Endothelial cell of umbilical vein (primary cell): ENCODE results near the gene SMIM11. TPM values are rescaled to one million over a fixed set of nuclear protein-coding genes. Genes with fewer than 3 reads are reported as not detected.

Experiments used
- BruUV-seq: library from RNA; stranded (reverse); fragments of 400-500 nt; replicated peaks from 2 replicates; lab custom pipeline; 2021; lab: Mats Ljungman, UMichigan
- CTCF ChIA-PET: fragments of 300-600, 350-600 bp; sonication (Branson Sonifier 250); formaldehyde crosslinking; loops from one replicate; lab custom pipeline; 2021; ENCODE audit warnings: antibody characterized with exemption, inconsistent platforms; lab: Charles Lee
- POLR2A ChIA-PET: fragments of 300-600, 350-600 bp; sonication (Branson Sonifier 250); formaldehyde crosslinking; loops from one replicate; lab custom pipeline; 2021; ENCODE audit warnings: antibody characterized with exemption, inconsistent platforms; lab: Charles Lee
- DNase-seq: peaks from one replicate; pipeline ENCODE4 v3.0.0-alpha.2; 2011; ENCODE audit warnings: low read depth, low spot score
- FAIRE-seq: peaks from 2 replicates; lab custom pipeline; 2011; peaks lifted over from hg19 to GRCh38; lab: Jason Lieb, UNC
- H2AFZ ChIP-seq: 2 replicates; pipeline ENCODE4 v1.6.0; 2012; ENCODE audit warnings: low read depth, low read length, control low read depth, inconsistent platforms
- H3K27ac ChIP-seq: 2 replicates; pipeline ENCODE4 v1.5.1; 2011; ENCODE audit warnings: low read depth, mild to moderate bottlenecking, control low read depth, low read length, moderate library complexity; ENCODE audit not compliant: insufficient read depth
- H3K27me3 ChIP-seq, 2 experiments: 2 replicates each; pipeline versions ENCODE4 v1.6.0 to v1.6.1; 2011; ENCODE audit warnings: low read length in 2 of 2, mixed read lengths in 1 of 2; ENCODE audit not compliant: control insufficient read depth in 2 of 2, insufficient read depth in 2 of 2
- H3K36me3 ChIP-seq, 2 experiments: 2 replicates in 1 of 2; 3 replicates in 1 of 2; pipeline ENCODE4 v1.5.1; 2011; ENCODE audit warnings: low read length in 2 of 2, mild to moderate bottlenecking in 1 of 2, moderate library complexity in 1 of 2; ENCODE audit not compliant: control insufficient read depth in 2 of 2, insufficient read depth in 2 of 2; ENCODE audit errors: extremely low read depth in 1 of 2
- H3K4me1 ChIP-seq: 3 replicates; pipeline ENCODE4 v1.5.1; 2011; ENCODE audit warnings: mild to moderate bottlenecking, low read length; ENCODE audit not compliant: control insufficient read depth, insufficient read depth; ENCODE audit errors: extremely low read depth
- H3K4me2 ChIP-seq: 2 replicates; pipeline ENCODE4 v1.6.1; 2011; ENCODE audit warnings: low read length, control low read depth, mixed read lengths; ENCODE audit not compliant: insufficient read depth
- H3K4me3 ChIP-seq, 3 experiments: fragments of 200-600 bp in 1 of 3; sonication (generic), shearing (Covaris generic) in 1 of 3; replicated peaks in 1 of 3; 2 replicates each; pipeline ENCODE4 v1.5.1; 2011 to 2016; ENCODE audit warnings: control low read depth in 3 of 3, low read length in 3 of 3, mild to moderate bottlenecking in 2 of 3, inconsistent platforms in 1 of 3, low read depth in 1 of 3, moderate library complexity in 1 of 3; ENCODE audit not compliant: insufficient read depth in 1 of 3
- H3K79me2 ChIP-seq: 2 replicates; pipeline ENCODE4 v1.6.0; 2012; ENCODE audit warnings: low read length, inconsistent platforms; ENCODE audit not compliant: control insufficient read depth, insufficient read depth
- H3K9ac ChIP-seq: replicated peaks from 2 replicates; pipeline ENCODE3; 2011; ENCODE audit warnings: low read length, control low read depth; ENCODE audit not compliant: insufficient read depth; ENCODE audit errors: extremely low read depth
- H3K9me1 ChIP-seq: replicated peaks from 3 replicates; pipeline ENCODE4 v1.6.0; 2011; ENCODE audit warnings: mild to moderate bottlenecking, low read length; ENCODE audit not compliant: control insufficient read depth, insufficient read depth; ENCODE audit errors: extremely low read depth
- H3K9me3 ChIP-seq: replicated peaks from 2 replicates; pipeline ENCODE4 v1.5.1; 2012; ENCODE audit warnings: low read length, inconsistent platforms; ENCODE audit not compliant: control insufficient read depth, insufficient read depth
- H4K20me1 ChIP-seq: replicated peaks from 2 replicates; pipeline ENCODE3; 2011; ENCODE audit warnings: mild to moderate bottlenecking, low read length; ENCODE audit not compliant: control insufficient read depth, insufficient read depth; ENCODE audit errors: extremely low read depth
- EZH2 ChIP-seq: IDR thresholded peaks from 2 replicates; pipeline ENCODE4 v1.6.1; 2012; ENCODE audit warnings: borderline replicate concordance, low read depth, mild to moderate bottlenecking, moderate library complexity, low read length, inconsistent platforms; ENCODE audit not compliant: severe bottlenecking
- FOS ChIP-seq: IDR thresholded peaks from 2 replicates; pipeline ENCODE4 v1.6.1; 2011; ENCODE audit warnings: mild to moderate bottlenecking, low read length, moderate library complexity, borderline replicate concordance; ENCODE audit not compliant: insufficient read depth
- GATA2 ChIP-seq: IDR thresholded peaks from 2 replicates; pipeline ENCODE4 v1.7.0; 2011; ENCODE audit warnings: low read depth, mild to moderate bottlenecking, moderate library complexity, mixed read lengths, low read length; ENCODE audit not compliant: insufficient read length, insufficient read depth
- JUN ChIP-seq: IDR thresholded peaks from 2 replicates; pipeline ENCODE4 v1.6.1; 2011; ENCODE audit warnings: borderline replicate concordance, low read depth; ENCODE audit not compliant: insufficient read length, insufficient read depth
- MYC ChIP-seq: IDR thresholded peaks from one replicate; pipeline ENCODE4 v1.6.1; 2011; ENCODE audit warnings: mild to moderate bottlenecking, low read depth, low read length
- POLR2A ChIP-seq: IDR thresholded peaks from 2 replicates; pipeline ENCODE4 v1.6.1; 2012; ENCODE audit warnings: low read depth, mild to moderate bottlenecking, control low read depth, low read length
- POLR2AphosphoS5 ChIP-seq: IDR thresholded peaks from 2 replicates; pipeline ENCODE4 v1.6.1; 2012; ENCODE audit warnings: low read depth, mild to moderate bottlenecking, control low read depth, low read length, moderate library complexity; ENCODE audit not compliant: insufficient read depth
- dilution Hi-C: fragments of 300-500 bp; cut with MboI; formaldehyde crosslinking; loops from one replicate; pipeline ENCODE4 v1.15.0; 2019; ENCODE audit warnings: low sequenced_read_pairs; ENCODE audit not compliant: extremely low pct_ligation_motif_present
- intact Hi-C: fragments of 100-400 bp; cut with micrococcal nuclease; formaldehyde crosslinking; loops from one replicate; pipeline ENCODE4 v1.10.0; 2022
- polyA plus RNA-seq, 4 experiments: library from polyadenylated mRNA; depleted of rRNA in 3 of 4; stranded (reverse) in 3 of 4; unstranded in 1 of 4; fragments of >200 nt; gene quantifications; 2 replicates each; pipeline versions ENCODE4 v1.2.1 to v1.2.3, GENCODE V29; 2011 to 2012; ENCODE audit warnings: missing spikeins in 1 of 4
- total RNA-seq: library from RNA; stranded (reverse); gene quantifications from 2 replicates; pipeline ENCODE4 v1.2.3, GENCODE V29; 2021
- TF ChIP-seq, protein P1 (sequence below): IDR thresholded peaks from 2 replicates; pipeline ENCODE4 v1.6.1; 2011; ENCODE audit not compliant: insufficient read depth, insufficient read length
- TF ChIP-seq, protein P2 (sequence below), 2 donors: IDR thresholded peaks; 1 replicate in 1 of 2; 2 replicates in 1 of 2; pipeline ENCODE4 v1.5.1; 2011; ENCODE audit warnings: low read length in 2 of 2, mild to moderate bottlenecking in 2 of 2, moderate library complexity in 2 of 2, control low read depth in 1 of 2, inconsistent platforms in 1 of 2, low read depth in 1 of 2; ENCODE audit not compliant: insufficient read depth in 1 of 2; ENCODE audit errors: extremely low read depth in 1 of 2

The SMIM11 gene
- total and polyA plus RNA-seq, 2 donors (not counting 3 experiments of a cell fraction or from before 2014, with no cell fraction given): 1.4 to 1.5 TPM

DNA sequence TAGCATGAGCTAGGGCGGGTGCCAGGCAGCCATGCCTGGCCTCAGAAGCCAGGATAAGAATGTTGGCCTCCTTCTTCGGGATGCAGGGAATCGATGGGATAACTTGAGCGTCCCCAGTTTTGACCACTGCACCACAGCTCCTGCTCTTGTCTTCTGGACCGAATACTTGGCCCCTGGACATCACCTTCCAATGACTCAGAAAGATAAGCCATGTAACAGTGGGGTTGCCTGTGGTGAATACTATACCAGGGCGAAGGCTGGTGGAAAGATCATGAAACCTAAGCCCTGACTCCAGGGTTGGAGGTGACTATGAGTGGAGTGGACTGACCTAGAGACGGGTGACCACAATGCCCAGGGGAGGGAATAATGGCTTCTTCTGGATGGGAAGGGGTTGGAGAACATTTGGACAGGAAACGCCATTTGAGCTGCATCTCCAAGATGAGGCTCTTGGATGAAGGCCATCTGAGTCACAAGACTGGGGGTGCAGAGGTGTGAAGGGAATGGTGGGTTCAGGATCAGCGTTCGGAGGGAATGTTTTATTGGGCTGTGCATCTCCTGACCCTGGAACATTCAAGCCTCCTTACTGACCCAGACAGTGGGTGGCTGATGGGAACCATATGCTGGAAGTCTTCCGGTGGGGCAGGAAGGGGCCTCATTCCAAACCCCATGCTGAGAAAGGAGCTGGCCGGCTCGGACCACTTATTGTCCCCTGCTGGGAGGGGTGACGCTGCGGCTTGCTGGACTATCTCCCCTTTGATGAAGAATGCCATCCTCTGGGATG, 30.0 kb upstream of the SMIM11 start:
- H2AFZ ChIP-seq: no peak overlapping the region
- intact Hi-C loops (no loop called here), dilution Hi-C loops (no loop called here)
- no peaks in the 10 kb centered on the region for H3K9me1 ChIP-seq
- DNase-seq: no peak
- H3K27me3 ChIP-seq: peaks cover 6 to 10% of the 10 kb centered on the region in 2 experiments
- no peak overlapping the region for H3K4me2 ChIP-seq
- ChIA-PET POLR2A (no interaction called here), CTCF (interaction anchor here (1.6 to 22.9 kb wide), 3 partner anchors 10 to 424 kb away, joined by 3 to 867 read pairs (median 64); no protein-coding TSS in a partner anchor)
- H3K79me2 ChIP-seq: no peaks in the 10 kb centered on the region
- H3K9me3 ChIP-seq: no peaks in the 10 kb centered on the region
- no peaks in the 10 kb centered on the region for H4K20me1 ChIP-seq
- no peak overlapping the region for H3K9ac ChIP-seq
- H3K36me3 ChIP-seq: no peaks in the 10 kb centered on the region
- H3K27ac ChIP-seq: no peak overlapping the region
- TF ChIP-seq GATA2 (no peak), JUN (no peak), POLR2AphosphoS5 (no peak), POLR2A (no peak), EZH2 (no peak), FOS (no peak), MYC (no peak)
- TF ChIP-seq, protein P1, sequence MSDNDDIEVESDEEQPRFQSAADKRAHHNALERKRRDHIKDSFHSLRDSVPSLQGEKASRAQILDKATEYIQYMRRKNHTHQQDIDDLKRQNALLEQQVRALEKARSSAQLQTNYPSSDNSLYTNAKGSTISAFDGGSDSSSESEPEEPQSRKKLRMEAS: no peak
- TF ChIP-seq, protein P2, sequence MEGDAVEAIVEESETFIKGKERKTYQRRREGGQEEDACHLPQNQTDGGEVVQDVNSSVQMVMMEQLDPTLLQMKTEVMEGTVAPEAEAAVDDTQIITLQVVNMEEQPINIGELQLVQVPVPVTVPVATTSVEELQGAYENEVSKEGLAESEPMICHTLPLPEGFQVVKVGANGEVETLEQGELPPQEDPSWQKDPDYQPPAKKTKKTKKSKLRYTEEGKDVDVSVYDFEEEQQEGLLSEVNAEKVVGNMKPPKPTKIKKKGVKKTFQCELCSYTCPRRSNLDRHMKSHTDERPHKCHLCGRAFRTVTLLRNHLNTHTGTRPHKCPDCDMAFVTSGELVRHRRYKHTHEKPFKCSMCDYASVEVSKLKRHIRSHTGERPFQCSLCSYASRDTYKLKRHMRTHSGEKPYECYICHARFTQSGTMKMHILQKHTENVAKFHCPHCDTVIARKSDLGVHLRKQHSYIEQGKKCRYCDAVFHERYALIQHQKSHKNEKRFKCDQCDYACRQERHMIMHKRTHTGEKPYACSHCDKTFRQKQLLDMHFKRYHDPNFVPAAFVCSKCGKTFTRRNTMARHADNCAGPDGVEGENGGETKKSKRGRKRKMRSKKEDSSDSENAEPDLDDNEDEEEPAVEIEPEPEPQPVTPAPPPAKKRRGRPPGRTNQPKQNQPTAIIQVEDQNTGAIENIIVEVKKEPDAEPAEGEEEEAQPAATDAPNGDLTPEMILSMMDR (IDR thresholded peaks at IDR 0.05; ENCODE audit: extremely low read depth in 1 of 2, insufficient read depth in 1 of 2, low read depth in 1 of 2, low read length in 2 of 2): no peak
- H3K4me3 ChIP-seq: no peak overlapping the region
- no TSS peak for BruUV-seq
- no peak for FAIRE-seq
- no peaks in the 10 kb centered on the region for H3K4me1 ChIP-seq
